ENCODE data around the gene CBLC. TPM values are rescaled to one million over a fixed set of nuclear protein-coding genes. Genes with fewer than 3 reads are reported as not detected.

Gene CBLC
- polyA plus RNA-seq, 1 donor from 2014 or later = not detected

- Histone ChIP-seq H3K79me2 (replicated peaks; ENCODE audit: insufficient read depth, low read length) (no peaks in the 10 kb centered on the region), H3K9me3 (ENCODE audit: low read length) (no peaks in the 10 kb centered on the region), H3K4me3 (ENCODE audit: low read length) (peak overlapping the region; percentile 33), H3K4me2 (ENCODE audit: low read length) (no peak overlapping the region), H4K20me1 (ENCODE audit: insufficient read depth) (no peaks in the 10 kb centered on the region), H3K9me2 (ENCODE audit: insufficient read depth, low read length) (no peaks in the 10 kb centered on the region), H3K27ac (ENCODE audit: low read length) (no peak overlapping the region), H3F3A (ENCODE audit: insufficient read depth, low read length, poor library complexity, severe bottlenecking) (no peaks in the 10 kb centered on the region), H3K27me3 (ENCODE audit: insufficient read depth, low read depth, low read length) (peaks cover 87% of the 10 kb centered on the region), H3K9ac (ENCODE audit: low read length) (no peak overlapping the region), H2AFZ (ENCODE audit: low read depth, low read length) (no peak overlapping the region), H3K36me3 (ENCODE audit: insufficient read depth, low read length) (no peaks in the 10 kb centered on the region)
- TF ChIP-seq EZH2 (IDR thresholded peaks at IDR 0.05; ENCODE audit: borderline replicate concordance, insufficient read depth, low read length, poor library complexity, severe bottlenecking) (no peak), RAD21 (conservative IDR thresholded peaks at IDR 0.05) (no peak), CTCF (IDR thresholded peaks at IDR 0.05; ENCODE audit: poor library complexity, severe bottlenecking) (no peak), EP300 (conservative IDR thresholded peaks at IDR 0.05; ENCODE audit: poor library complexity, severe bottlenecking) (no peak), POLR2AphosphoS5 (IDR thresholded peaks at IDR 0.05) (no peak), TAF1 (IDR thresholded peaks at IDR 0.05; ENCODE audit: low read depth) (no peak), REST (IDR thresholded peaks at IDR 0.05; ENCODE audit: borderline replicate concordance) (no peak), SMC3 (conservative IDR thresholded peaks at IDR 0.05; ENCODE audit: poor library complexity) (no peak), MXI1 (conservative IDR thresholded peaks at IDR 0.05; ENCODE audit: poor library complexity, severe bottlenecking) (no peak)
These were observed 24.7 kb upstream of the CBLC start for GRCh38 chr19:44752816-44753625.

DNA sequence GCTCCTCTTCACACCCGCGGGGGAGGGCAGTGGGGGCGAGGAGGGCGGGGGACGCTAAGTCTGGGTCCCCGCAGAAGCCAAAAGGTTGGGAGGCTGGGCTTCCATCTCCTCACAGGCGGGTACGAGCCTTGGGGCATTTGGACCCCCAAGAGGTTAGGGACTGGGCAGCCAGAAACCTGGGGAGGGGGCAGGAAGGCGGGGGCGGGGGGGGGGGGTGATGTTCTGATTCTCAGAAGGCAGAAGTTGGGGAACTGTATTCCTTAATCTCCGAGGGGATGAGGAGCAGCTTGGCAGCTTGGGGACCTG is 24.1 kb upstream of the CBLC start:
- peak overlapping the region; percentile 33 for H3K4me3 ChIP-seq (ENCODE audit: low read length)

More for the DNA sequence above, 24.1 kb upstream of the CBLC start:
- Histone ChIP-seq H3K9ac (ENCODE audit: low read length) (no peak overlapping the region), H3K27ac (ENCODE audit: low read length) (no peak overlapping the region), H3K4me2 (ENCODE audit: low read length) (no peak overlapping the region), H2AFZ (ENCODE audit: low read depth, low read length) (no peak overlapping the region), H4K20me1 (ENCODE audit: insufficient read depth) (no peaks in the 10 kb centered on the region), H3K9me2 (ENCODE audit: insufficient read depth, low read length) (no peaks in the 10 kb centered on the region), H3K9me3 (ENCODE audit: low read length) (no peaks in the 10 kb centered on the region), H3K79me2 (replicated peaks; ENCODE audit: insufficient read depth, low read length) (no peaks in the 10 kb centered on the region), H3F3A (ENCODE audit: insufficient read depth, low read length, poor library complexity, severe bottlenecking) (no peaks in the 10 kb centered on the region), H3K27me3 (ENCODE audit: insufficient read depth, low read depth, low read length) (peaks cover 90% of the 10 kb centered on the region), H3K36me3 (ENCODE audit: insufficient read depth, low read length) (no peaks in the 10 kb centered on the region)
- TF ChIP-seq REST (IDR thresholded peaks at IDR 0.05; ENCODE audit: borderline replicate concordance) (no peak), EP300 (conservative IDR thresholded peaks at IDR 0.05; ENCODE audit: poor library complexity, severe bottlenecking) (no peak), CTCF (IDR thresholded peaks at IDR 0.05; ENCODE audit: poor library complexity, severe bottlenecking) (no peak), POLR2AphosphoS5 (IDR thresholded peaks at IDR 0.05) (no peak), SMC3 (conservative IDR thresholded peaks at IDR 0.05; ENCODE audit: poor library complexity) (no peak), RAD21 (conservative IDR thresholded peaks at IDR 0.05) (no peak), MXI1 (conservative IDR thresholded peaks at IDR 0.05; ENCODE audit: poor library complexity, severe bottlenecking) (no peak), EZH2 (IDR thresholded peaks at IDR 0.05; ENCODE audit: borderline replicate concordance, insufficient read depth, low read length, poor library complexity, severe bottlenecking) (no peak), TAF1 (IDR thresholded peaks at IDR 0.05; ENCODE audit: low read depth) (no peak)

Data from neural cell (in vitro differentiated cells).